Gastroesophageal sphincter (tissue), 3 donors: Measurements from ENCODE around the gene RFC1.

Source experiments
- EP300 ChIP-seq: sonication (generic); formaldehyde crosslinking; IDR thresholded peaks from one replicate; pipeline ENCODE4 v1.6.1; 2017; ENCODE audit warnings: antibody characterized with exemption, mild to moderate bottlenecking
- POLR2AphosphoS5 ChIP-seq: sonication (generic); formaldehyde crosslinking; IDR thresholded peaks from one replicate; pipeline ENCODE4 v1.6.1; 2017; ENCODE audit warnings: antibody characterized with exemption
- TF ChIP-seq, protein P1 (sequence below), 4 experiments: fragments of 200-600 bp in 2 of 4; fragments of 450-650 bp in 2 of 4; sonication (generic) in 1 of 4; IDR thresholded peaks; one replicate each; pipeline ENCODE4 v1.5.1; 2017 to 2019; ENCODE audit warnings: antibody characterized with exemption in 4 of 4, mild to moderate bottlenecking in 2 of 4, moderate library complexity in 2 of 4

DNA sequence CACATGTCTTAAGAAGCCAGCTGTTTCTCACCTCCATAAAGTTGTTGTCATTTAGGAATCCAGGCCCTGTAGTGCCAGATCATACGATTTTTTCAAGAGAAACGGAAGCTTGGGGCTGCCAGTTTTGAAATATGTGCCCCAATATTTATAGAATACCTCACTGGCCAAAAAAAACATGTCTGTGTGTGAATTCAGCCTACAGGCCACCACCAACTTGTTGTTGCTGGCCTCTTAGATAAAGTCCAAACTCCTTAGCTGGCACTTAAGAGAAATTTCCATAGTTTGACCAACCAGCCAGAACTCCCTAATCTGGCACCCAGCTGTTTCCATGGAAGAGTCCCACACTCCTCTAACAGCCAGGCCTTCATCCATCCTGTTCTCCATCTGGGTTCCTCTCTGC is 109.7 kb downstream of the RFC1 start:
- no peak for TF ChIP-seq EP300
- TF ChIP-seq, protein P1, sequence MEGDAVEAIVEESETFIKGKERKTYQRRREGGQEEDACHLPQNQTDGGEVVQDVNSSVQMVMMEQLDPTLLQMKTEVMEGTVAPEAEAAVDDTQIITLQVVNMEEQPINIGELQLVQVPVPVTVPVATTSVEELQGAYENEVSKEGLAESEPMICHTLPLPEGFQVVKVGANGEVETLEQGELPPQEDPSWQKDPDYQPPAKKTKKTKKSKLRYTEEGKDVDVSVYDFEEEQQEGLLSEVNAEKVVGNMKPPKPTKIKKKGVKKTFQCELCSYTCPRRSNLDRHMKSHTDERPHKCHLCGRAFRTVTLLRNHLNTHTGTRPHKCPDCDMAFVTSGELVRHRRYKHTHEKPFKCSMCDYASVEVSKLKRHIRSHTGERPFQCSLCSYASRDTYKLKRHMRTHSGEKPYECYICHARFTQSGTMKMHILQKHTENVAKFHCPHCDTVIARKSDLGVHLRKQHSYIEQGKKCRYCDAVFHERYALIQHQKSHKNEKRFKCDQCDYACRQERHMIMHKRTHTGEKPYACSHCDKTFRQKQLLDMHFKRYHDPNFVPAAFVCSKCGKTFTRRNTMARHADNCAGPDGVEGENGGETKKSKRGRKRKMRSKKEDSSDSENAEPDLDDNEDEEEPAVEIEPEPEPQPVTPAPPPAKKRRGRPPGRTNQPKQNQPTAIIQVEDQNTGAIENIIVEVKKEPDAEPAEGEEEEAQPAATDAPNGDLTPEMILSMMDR (IDR thresholded peaks at IDR 0.05): no peak
- no peak for TF ChIP-seq POLR2AphosphoS5
